Panc1 (cell line): ENCODE data around the gene HTT.

Experiments
- POLR2AphosphoS5 ChIP-seq: IDR thresholded peaks from 2 replicates; pipeline ENCODE4 v1.6.1; 2012; ENCODE audit warnings: mild to moderate bottlenecking, low read depth, low read length, moderate library complexity
- TF ChIP-seq, protein P1 (sequence below): fragments of 450-650 bp; IDR thresholded peaks from 2 replicates; pipeline ENCODE4 v1.5.1; 2017; ENCODE audit warnings: mild to moderate bottlenecking

DNA sequence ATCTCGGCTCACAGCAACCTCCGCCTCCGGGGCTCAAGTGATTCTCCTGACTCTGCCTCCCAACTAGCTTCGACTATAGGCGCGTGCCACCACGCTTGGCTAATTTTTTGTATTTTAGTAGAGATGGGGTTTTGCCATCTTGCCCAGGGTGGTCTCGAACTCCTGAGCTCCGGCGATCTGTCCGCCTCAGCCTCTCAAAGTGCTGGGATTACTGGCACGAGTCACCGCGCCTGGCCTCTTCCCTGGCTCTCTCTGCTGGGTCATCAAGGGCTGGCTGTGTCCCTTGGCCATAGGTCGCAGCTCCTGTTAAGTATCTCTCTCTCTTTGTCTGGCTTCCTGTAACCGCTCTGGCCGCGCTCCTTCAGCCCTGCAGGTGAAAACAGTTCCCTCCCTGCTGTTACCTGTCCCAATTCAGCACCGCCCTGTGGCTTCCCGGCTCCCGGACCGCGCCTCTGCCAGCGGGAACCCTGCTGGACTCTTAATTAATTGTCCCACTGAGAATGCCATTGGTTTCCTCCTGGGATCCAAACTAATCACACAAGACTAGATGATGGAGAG is 217.0 kb downstream of the HTT start:
- TF ChIP-seq, protein P1, sequence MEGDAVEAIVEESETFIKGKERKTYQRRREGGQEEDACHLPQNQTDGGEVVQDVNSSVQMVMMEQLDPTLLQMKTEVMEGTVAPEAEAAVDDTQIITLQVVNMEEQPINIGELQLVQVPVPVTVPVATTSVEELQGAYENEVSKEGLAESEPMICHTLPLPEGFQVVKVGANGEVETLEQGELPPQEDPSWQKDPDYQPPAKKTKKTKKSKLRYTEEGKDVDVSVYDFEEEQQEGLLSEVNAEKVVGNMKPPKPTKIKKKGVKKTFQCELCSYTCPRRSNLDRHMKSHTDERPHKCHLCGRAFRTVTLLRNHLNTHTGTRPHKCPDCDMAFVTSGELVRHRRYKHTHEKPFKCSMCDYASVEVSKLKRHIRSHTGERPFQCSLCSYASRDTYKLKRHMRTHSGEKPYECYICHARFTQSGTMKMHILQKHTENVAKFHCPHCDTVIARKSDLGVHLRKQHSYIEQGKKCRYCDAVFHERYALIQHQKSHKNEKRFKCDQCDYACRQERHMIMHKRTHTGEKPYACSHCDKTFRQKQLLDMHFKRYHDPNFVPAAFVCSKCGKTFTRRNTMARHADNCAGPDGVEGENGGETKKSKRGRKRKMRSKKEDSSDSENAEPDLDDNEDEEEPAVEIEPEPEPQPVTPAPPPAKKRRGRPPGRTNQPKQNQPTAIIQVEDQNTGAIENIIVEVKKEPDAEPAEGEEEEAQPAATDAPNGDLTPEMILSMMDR: no peak
- no peak for TF ChIP-seq POLR2AphosphoS5
